Naive B cell (primary cell): ENCODE measurements around the gene ILK. TPM values are rescaled to one million over a fixed set of nuclear protein-coding genes. Genes with fewer than 3 reads are reported as not detected.

Experiments used
- ATAC-seq, 2 donors: fragments of 150-1000 bp; cut with Tn5 transposase; 2 replicates each; pipeline ENCODE4 v1.10.0; 2021; ENCODE audit warnings: low read depth in 2 of 2, mild to moderate bottlenecking in 2 of 2, moderate library complexity in 2 of 2
- DNase-seq: peaks from one replicate; pipeline ENCODE4 v3.0.0; 2022
- H3K27ac Mint-ChIP-seq, 6 donors: one replicate each; pipeline ENCODE4 v1.8.0; 2020 to 2022; ENCODE audit warnings: mild to moderate bottlenecking in 6 of 6, mixed read lengths in 6 of 6, moderate library complexity in 5 of 6, inconsistent platforms in 2 of 6
- H3K27me3 Mint-ChIP-seq, 3 donors: one replicate each; pipeline ENCODE4 v1.8.0; 2021 to 2022; ENCODE audit warnings: mixed read lengths in 3 of 3, mild to moderate bottlenecking in 1 of 3
- H3K36me3 Mint-ChIP-seq, 2 donors: one replicate each; pipeline ENCODE4 v1.8.0; 2020 to 2022; ENCODE audit warnings: mixed read lengths in 2 of 2, inconsistent platforms in 1 of 2, mild to moderate bottlenecking in 1 of 2
- H3K4me1 Mint-ChIP-seq, 3 donors: one replicate each; pipeline ENCODE4 v1.8.0; 2020 to 2022; ENCODE audit warnings: mixed read lengths in 3 of 3, inconsistent platforms in 1 of 3, mild to moderate bottlenecking in 1 of 3, moderate library complexity in 1 of 3
- H3K4me3 Mint-ChIP-seq, 8 donors: one replicate each; pipeline ENCODE4 v1.8.0; 2020 to 2022; ENCODE audit warnings: mild to moderate bottlenecking in 8 of 8, mixed read lengths in 8 of 8, moderate library complexity in 8 of 8, inconsistent platforms in 2 of 8
- H3K9me3 Mint-ChIP-seq, 7 donors: one replicate each; pipeline ENCODE4 v1.8.0; 2020 to 2022; ENCODE audit warnings: mixed read lengths in 7 of 7, mild to moderate bottlenecking in 5 of 7, inconsistent platforms in 2 of 7, moderate library complexity in 1 of 7
- polyA plus RNA-seq, 6 donors: library from polyadenylated mRNA; unstranded; fragments of 300-500 nt; fragmentation: Illumina TruSeq; gene quantifications; one replicate each; pipeline ENCODE4 v1.2.3, GENCODE V29; 2021; ENCODE audit warnings: low read depth in 6 of 6

The ILK gene
- polyA plus RNA-seq, 6 donors from 2014 or later: 49.8 to 87.8 (median 73.8) TPM

- ATAC-seq: no peak
- H3K27me3 Mint-ChIP-seq: no peaks in the 10 kb centered on the region
- no peaks in the 10 kb centered on the region for H3K4me1 Mint-ChIP-seq
- H3K9me3 Mint-ChIP-seq: peaks cover 0 to 34% (median 22%) of the 10 kb centered on the region in 7 donors
- no peak overlapping the region for H3K4me3 Mint-ChIP-seq
- no peak overlapping the region for H3K27ac Mint-ChIP-seq
- H3K36me3 Mint-ChIP-seq: peaks cover 21 to 24% of the 10 kb centered on the region in 2 donors
- no peak for DNase-seq
These were observed 19.0 kb upstream of the ILK start for GRCh38 chr11:6584528-6584927.

DNA sequence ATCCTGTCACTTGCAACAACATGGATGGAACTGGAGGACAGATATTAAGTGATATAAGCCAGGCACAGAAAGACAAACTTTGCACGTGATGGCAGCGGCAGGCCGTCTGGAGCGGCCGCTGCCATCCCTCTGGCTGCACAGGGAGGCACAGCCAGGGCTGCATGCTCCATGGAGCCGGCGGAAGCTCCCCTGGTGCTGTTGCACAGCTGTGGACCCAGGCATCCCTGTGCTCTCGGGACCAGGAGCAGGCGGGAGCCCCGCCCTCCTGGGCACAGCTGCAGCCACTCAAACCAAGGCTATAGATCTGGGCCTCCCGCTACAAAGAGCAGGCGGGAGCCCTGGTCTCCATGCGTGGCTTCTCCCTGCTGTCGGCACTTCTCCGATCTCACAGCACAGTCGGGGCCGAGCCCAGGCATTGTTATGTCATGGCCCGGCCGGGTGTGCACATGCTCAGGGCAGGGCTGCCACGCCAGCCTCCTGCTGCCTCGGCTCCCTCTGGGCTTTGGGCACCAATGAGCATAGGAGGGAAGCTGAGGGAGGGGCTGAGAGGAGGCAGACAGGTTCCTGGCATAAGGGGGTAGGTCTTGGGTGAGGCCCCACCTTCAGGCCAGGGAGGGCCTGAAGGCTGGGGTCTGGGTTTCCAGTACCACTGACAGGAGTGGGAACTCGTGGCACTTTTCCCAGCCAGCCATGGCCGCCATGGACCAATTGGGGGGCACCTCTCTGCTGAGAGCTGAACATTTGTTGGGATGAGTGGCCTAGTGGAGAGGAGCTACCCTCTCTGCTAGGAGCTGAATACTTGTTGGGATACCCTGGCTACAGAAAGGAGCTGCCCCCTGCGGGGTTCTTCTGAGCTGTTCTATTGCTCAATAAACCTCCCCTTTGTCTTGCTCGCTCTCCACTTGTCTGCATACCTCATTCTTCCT, 16.9 kb upstream of the ILK start:
- no peak for DNase-seq
- H3K27me3 Mint-ChIP-seq: no peaks in the 10 kb centered on the region
- H3K27ac Mint-ChIP-seq: no peak overlapping the region
- peaks cover 0 to 30% (median 22%) of the 10 kb centered on the region in 7 donors for H3K9me3 Mint-ChIP-seq
- H3K36me3 Mint-ChIP-seq: peaks cover 24% of the 10 kb centered on the region in 2 donors
- no peak for ATAC-seq
- H3K4me1 Mint-ChIP-seq: no peaks in the 10 kb centered on the region
- H3K4me3 Mint-ChIP-seq: no peak overlapping the region

- H3K27me3 Mint-ChIP-seq: no peaks in the 10 kb centered on the region
- DNase-seq (no peak), ATAC-seq (no peak)
- H3K36me3 Mint-ChIP-seq: peaks cover 24 to 29% of the 10 kb centered on the region in 2 donors
- no peak overlapping the region for H3K27ac Mint-ChIP-seq
- H3K4me3 Mint-ChIP-seq: peak overlapping the region in 1 of 8 donors; percentile 15
- peaks cover 0 to 26% (median 20%) of the 10 kb centered on the region in 7 donors for H3K9me3 Mint-ChIP-seq
- no peaks in the 10 kb centered on the region for H3K4me1 Mint-ChIP-seq
These were observed 16.1 kb upstream of the ILK start for GRCh38 chr11:6587360-6587953.

GRCh38 chr11:6588018-6588417, 15.6 kb upstream of the ILK start:
- Mint-ChIP-seq H3K27ac (peak overlapping the region in 1 of 6 donors; percentile 28), H3K9me3 (peaks cover 0 to 20% (median 18%) of the 10 kb centered on the region in 7 donors), H3K4me3 (no peak overlapping the region), H3K4me1 (no peaks in the 10 kb centered on the region), H3K27me3 (no peaks in the 10 kb centered on the region), H3K36me3 (peaks cover 20 to 24% of the 10 kb centered on the region in 2 donors)
- ATAC-seq (no peak), DNase-seq (no peak)

- ATAC-seq: no peak
- DNase-seq: no peak
- Mint-ChIP-seq H3K27ac (peak overlapping the region in 2 of 6 donors; percentile 32 to 34), H3K4me1 (peaks cover 11 to 23% (median 21%) of the 10 kb centered on the region in 3 donors), H3K4me3 (no peak overlapping the region), H3K27me3 (no peaks in the 10 kb centered on the region), H3K9me3 (no peaks in the 10 kb centered on the region), H3K36me3 (peaks cover 29 to 38% of the 10 kb centered on the region in 2 donors)
These were observed 9.3 kb upstream of the ILK start for GRCh38 chr11:6594142-6594768.

DNA sequence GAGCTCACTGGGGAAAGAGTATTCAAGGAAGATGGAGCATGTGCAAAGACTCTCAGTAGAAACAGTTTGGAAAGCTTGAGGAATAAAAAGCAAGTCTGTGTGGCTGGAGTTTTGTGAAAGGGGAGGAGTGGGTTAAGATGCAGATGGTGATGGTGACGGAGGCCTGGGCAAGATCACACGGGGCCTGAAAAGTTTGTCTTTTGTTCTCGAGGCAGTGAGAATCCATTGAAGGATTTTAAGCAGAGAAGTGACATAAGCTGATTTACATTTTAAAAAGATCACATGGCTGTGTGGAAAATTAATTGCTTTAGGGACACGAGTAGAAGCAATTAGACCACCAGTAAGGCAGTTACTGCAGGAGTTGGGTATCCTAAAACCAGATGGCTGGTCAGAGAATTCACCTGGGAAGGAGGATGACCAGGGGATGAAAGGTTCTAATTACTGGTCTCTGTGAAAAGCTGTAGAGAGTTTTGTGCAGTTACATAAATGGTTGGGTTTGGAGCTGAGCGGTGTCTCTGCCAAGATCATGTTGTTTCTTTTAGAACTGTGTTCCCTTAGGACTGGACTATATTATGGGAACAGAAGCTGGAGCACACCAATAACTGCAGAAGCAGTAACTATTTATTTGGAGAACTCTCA, 7.2 kb upstream of the ILK start:
- Mint-ChIP-seq H3K4me1 (peaks cover 17 to 29% (median 21%) of the 10 kb centered on the region in 3 donors), H3K27me3 (no peaks in the 10 kb centered on the region), H3K9me3 (no peaks in the 10 kb centered on the region), H3K4me3 (peak overlapping the region in 1 of 8 donors; percentile 41), H3K27ac (peak overlapping the region in 2 of 6 donors; percentile 3 to 47), H3K36me3 (peaks cover 34 to 43% of the 10 kb centered on the region in 2 donors)
- ATAC-seq: no peak
- DNase-seq: no peak

- H3K4me1 Mint-ChIP-seq: peaks cover 17 to 30% (median 21%) of the 10 kb centered on the region in 3 donors
- no peaks in the 10 kb centered on the region for H3K27me3 Mint-ChIP-seq
- no peaks in the 10 kb centered on the region for H3K9me3 Mint-ChIP-seq
- DNase-seq (no peak), ATAC-seq (no peak)
- peaks cover 31 to 35% of the 10 kb centered on the region in 2 donors for H3K36me3 Mint-ChIP-seq
- H3K4me3 Mint-ChIP-seq: peak overlapping the region in 1 of 8 donors; percentile 42
- H3K27ac Mint-ChIP-seq: peak overlapping the region in 4 of 6 donors; percentile 11 to 36 (median 26)
These were observed 5.0 kb upstream of the ILK start for GRCh38 chr11:6598555-6598954.

DNA sequence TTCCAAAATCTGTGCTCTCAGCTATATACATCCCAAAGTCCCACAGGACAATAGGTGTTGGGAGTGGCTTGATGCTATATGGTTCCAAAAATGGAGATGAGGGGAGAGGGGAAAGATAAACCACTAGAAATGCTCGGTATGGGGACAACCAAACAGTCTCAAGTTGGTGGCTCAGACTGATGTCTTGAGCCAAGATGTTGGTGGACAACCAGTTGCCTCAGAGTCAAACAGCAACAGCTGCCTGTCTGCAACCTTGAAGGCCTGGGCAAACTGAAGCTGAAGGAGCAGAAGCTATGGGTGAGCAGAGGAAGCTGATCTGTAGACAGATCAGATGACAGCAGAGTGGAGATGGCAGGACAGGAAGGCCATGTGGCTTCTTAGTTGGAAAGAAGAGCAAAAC, 4.1 kb upstream of the ILK start:
- peak overlapping the region in 2 of 8 donors; percentile 19 to 42 for H3K4me3 Mint-ChIP-seq
- ATAC-seq (no peak), DNase-seq (no peak)
- peak overlapping the region in 3 of 6 donors; percentile 10 to 70 (median 48) for H3K27ac Mint-ChIP-seq
- H3K9me3 Mint-ChIP-seq: no peaks in the 10 kb centered on the region
- no peaks in the 10 kb centered on the region for H3K27me3 Mint-ChIP-seq
- H3K4me1 Mint-ChIP-seq: peaks cover 12 to 26% (median 17%) of the 10 kb centered on the region in 3 donors
- peaks cover 24 to 29% of the 10 kb centered on the region in 2 donors for H3K36me3 Mint-ChIP-seq

DNA sequence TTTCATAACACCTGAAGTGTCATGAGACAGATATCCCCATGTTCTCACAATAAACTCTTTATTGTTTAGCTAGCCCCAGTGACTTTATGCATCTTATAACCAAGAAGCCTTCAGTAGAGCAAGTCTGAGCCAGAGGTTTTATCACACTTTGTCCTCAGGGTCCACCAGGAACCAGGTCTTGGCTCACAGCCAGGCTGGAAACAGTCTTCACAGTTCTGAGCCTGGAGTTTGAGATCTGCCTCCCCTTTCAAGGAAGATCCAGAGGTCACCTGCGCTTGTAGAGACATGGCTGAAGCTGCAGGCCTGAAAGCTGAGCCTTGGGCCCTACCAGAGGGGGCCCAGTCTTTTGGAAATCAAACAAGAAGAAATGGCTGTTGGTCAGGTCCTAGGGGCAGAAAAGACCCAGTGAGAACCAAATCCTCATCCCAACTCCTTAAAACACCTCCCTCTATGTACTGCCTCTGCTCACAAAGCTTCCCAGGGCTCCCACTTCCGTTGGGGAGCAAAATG, 3.6 kb upstream of the ILK start:
- Mint-ChIP-seq H3K36me3 (peaks cover 24 to 28% of the 10 kb centered on the region in 2 donors), H3K4me1 (peaks cover 12 to 24% (median 16%) of the 10 kb centered on the region in 3 donors), H3K27ac (peak overlapping the region in 2 of 6 donors; percentile 10 to 48), H3K9me3 (no peaks in the 10 kb centered on the region), H3K4me3 (no peak overlapping the region), H3K27me3 (no peaks in the 10 kb centered on the region)
- DNase-seq: no peak
- ATAC-seq: no peak

DNA sequence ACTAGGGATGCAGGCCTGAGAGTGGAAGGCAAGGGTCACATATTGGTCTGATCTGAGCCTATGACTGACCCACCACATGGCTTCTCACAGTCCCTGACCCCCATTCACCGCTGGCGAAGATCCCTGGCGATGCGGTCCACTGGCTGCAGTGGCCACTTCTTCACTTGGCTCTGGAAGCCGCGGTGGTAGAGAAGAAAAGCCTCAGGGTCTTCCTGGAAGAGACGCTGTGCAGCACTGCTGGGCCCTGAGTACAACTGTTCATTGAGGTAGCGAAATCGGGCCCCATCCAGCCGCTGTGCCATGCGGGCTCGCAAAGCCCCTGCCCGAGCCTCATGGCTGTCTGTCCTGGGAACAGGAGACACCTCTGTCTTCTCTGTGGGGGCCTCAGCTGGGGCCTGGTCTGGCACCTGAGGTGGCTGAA, 2.5 kb upstream of the ILK start:
- peaks cover 12 to 24% (median 17%) of the 10 kb centered on the region in 3 donors for H3K4me1 Mint-ChIP-seq
- peaks cover 18 to 24% of the 10 kb centered on the region in 2 donors for H3K36me3 Mint-ChIP-seq
- no peak overlapping the region for H3K27ac Mint-ChIP-seq
- no peaks in the 10 kb centered on the region for H3K27me3 Mint-ChIP-seq
- DNase-seq (no peak), ATAC-seq (no peak)
- H3K4me3 Mint-ChIP-seq: peak overlapping the region in 1 of 8 donors; percentile 13
- no peaks in the 10 kb centered on the region for H3K9me3 Mint-ChIP-seq

GRCh38 chr11:6602096-6602940, 1.3 kb upstream of the ILK start:
- peak overlapping the region in 3 of 6 donors; percentile 49 to 92 (median 91) for H3K27ac Mint-ChIP-seq
- DNase-seq (no peak), ATAC-seq (no peak)
- peak overlapping the region in 1 of 8 donors; percentile 11 for H3K4me3 Mint-ChIP-seq
- peaks cover 13 to 20% of the 10 kb centered on the region in 2 donors for H3K36me3 Mint-ChIP-seq
- H3K27me3 Mint-ChIP-seq: no peaks in the 10 kb centered on the region
- H3K9me3 Mint-ChIP-seq: no peaks in the 10 kb centered on the region
- H3K4me1 Mint-ChIP-seq: peaks cover 12 to 30% (median 20%) of the 10 kb centered on the region in 3 donors

DNA sequence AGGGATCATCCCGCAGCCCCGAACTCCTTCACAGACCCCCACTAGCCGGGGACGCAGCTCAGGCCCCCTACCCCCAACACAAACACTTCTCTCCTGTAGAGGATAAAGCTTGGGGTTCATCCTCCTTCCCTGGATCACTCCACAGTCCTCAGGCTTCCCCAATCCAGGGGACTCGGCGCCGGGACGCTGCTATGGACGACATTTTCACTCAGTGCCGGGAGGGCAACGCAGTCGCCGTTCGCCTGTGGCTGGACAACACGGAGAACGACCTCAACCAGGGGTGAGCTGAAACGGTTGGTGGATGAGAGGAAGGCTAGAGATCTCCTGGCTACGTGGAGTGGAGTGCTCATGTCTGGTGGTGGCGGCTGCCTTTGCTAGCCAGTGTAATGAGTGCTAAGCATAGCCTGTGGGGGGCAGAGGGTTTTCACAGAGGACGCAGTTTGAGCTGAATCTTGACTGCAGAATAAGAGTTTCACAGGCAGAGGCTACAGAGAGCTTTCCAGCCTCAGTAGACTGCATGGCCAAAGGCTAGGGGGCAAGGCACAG, 580 bp downstream of the ILK start:
- Mint-ChIP-seq H3K4me3 (no peak overlapping the region), H3K4me1 (peaks cover 7 to 23% (median 23%) of the 10 kb centered on the region in 3 donors), H3K36me3 (peaks cover 5 to 8% of the 10 kb centered on the region in 2 donors), H3K9me3 (no peaks in the 10 kb centered on the region), H3K27ac (no peak overlapping the region), H3K27me3 (no peaks in the 10 kb centered on the region)
- DNase-seq: peak; percentile 46
- peak; percentile 70 to 73 for ATAC-seq
